Endothelial cell of umbilical vein (primary cell): ENCODE results near the gene LSM14A.

ENCODE experiments used
- CTCF ChIP-seq, 2 donors: IDR thresholded peaks; 1 replicate in 1 of 2; 2 replicates in 1 of 2; pipeline ENCODE4 v1.5.1; 2011; ENCODE audit warnings: low read length in 2 of 2, mild to moderate bottlenecking in 2 of 2, moderate library complexity in 2 of 2, control low read depth in 1 of 2, inconsistent platforms in 1 of 2, low read depth in 1 of 2; ENCODE audit not compliant: insufficient read depth in 1 of 2; ENCODE audit errors: extremely low read depth in 1 of 2
- EZH2 ChIP-seq: IDR thresholded peaks from 2 replicates; pipeline ENCODE4 v1.6.1; 2012; ENCODE audit warnings: borderline replicate concordance, low read depth, mild to moderate bottlenecking, moderate library complexity, low read length, inconsistent platforms; ENCODE audit not compliant: severe bottlenecking
- FOS ChIP-seq: IDR thresholded peaks from 2 replicates; pipeline ENCODE4 v1.6.1; 2011; ENCODE audit warnings: mild to moderate bottlenecking, low read length, moderate library complexity, borderline replicate concordance; ENCODE audit not compliant: insufficient read depth
- GATA2 ChIP-seq: IDR thresholded peaks from 2 replicates; pipeline ENCODE4 v1.7.0; 2011; ENCODE audit warnings: low read depth, mild to moderate bottlenecking, moderate library complexity, mixed read lengths, low read length; ENCODE audit not compliant: insufficient read length, insufficient read depth
- MAX ChIP-seq: IDR thresholded peaks from 2 replicates; pipeline ENCODE4 v1.6.1; 2011; ENCODE audit not compliant: insufficient read depth, insufficient read length
- POLR2A ChIP-seq: IDR thresholded peaks from 2 replicates; pipeline ENCODE4 v1.6.1; 2012; ENCODE audit warnings: low read depth, mild to moderate bottlenecking, control low read depth, low read length

GRCh38 chr19:34214040-34214439, 41.7 kb downstream of the LSM14A start:
- no peak for TF ChIP-seq POLR2A
- no peak for TF ChIP-seq MAX
- TF ChIP-seq CTCF (IDR thresholded peaks at IDR 0.05; ENCODE audit: extremely low read depth in 1 of 2, insufficient read depth in 1 of 2, low read depth in 1 of 2, low read length in 2 of 2) = no peak
- TF ChIP-seq EZH2 = no peak
- no peak for TF ChIP-seq GATA2
- no peak for TF ChIP-seq FOS
